Measurements from ENCODE around the gene MEAF6. TPM values are rescaled to one million over a fixed set of nuclear protein-coding genes. Genes with fewer than 3 reads are reported as not detected.

MEAF6 gene
- total and polyA plus RNA-seq, 2 of the 8 experiments (the other 6 are each of a cell fraction or from before 2014, with no cell fraction given), result 23.0 to 38.8 TPM

- Histone ChIP-seq H3K14ac (ENCODE audit: insufficient read length) (no peak overlapping the region), H2BK15ac (ENCODE audit: low read length) (no peak overlapping the region), H2BK120ac (replicated peaks; ENCODE audit: low read depth, low read length) (no peak overlapping the region), H3K4ac (replicated peaks; ENCODE audit: insufficient read length, low read depth, low read length) (no peak overlapping the region), H2BK20ac (ENCODE audit: low read length) (no peak overlapping the region), H3K4me2 (ENCODE audit: insufficient read depth in 1 of 2, low read depth in 2 of 2, low read length in 2 of 2) (no peak overlapping the region), H3K36me3 (ENCODE audit: control insufficient read depth in 2 of 4, insufficient read depth in 4 of 4, low read length in 3 of 4) (peaks cover 0 to 11% (median 3%) of the 10 kb centered on the region in 4 experiments; a peak in 3 of 8 replicates), H3K23me2 (ENCODE audit: low read depth, low read length) (no peaks in the 10 kb centered on the region), H2AFZ (ENCODE audit: low read length) (no peak overlapping the region), H4K5ac (ENCODE audit: insufficient read length, low read depth, low read length) (no peak overlapping the region), H3K79me1 (ENCODE audit: low read depth, low read length) (no peaks in the 10 kb centered on the region), H2BK5ac (ENCODE audit: low read depth, low read length) (no peak overlapping the region), H3K9ac (replicated peaks in 1 of 4; ENCODE audit: extremely low read depth in 1 of 4, low read depth in 3 of 4, low read length in 3 of 4) (no peak overlapping the region), H3K27me3 (replicated peaks in 1 of 4; ENCODE audit: control insufficient read depth in 3 of 4, extremely low read depth in 1 of 4, insufficient read depth in 3 of 4, low read length in 3 of 4) (no peaks in the 10 kb centered on the region), H4K20me1 (replicated peaks in 1 of 2; ENCODE audit: control insufficient read depth in 1 of 2, insufficient read depth in 2 of 2, low read length in 2 of 2) (peaks cover 0 to 2% of the 10 kb centered on the region in 2 experiments), H3K4me1 (replicated peaks in 1 of 4; ENCODE audit: control insufficient read depth in 3 of 4, insufficient read depth in 4 of 4, low read length in 3 of 4) (peaks cover 0 to 5% (median 1%) of the 10 kb centered on the region in 4 experiments; a peak in 3 of 7 replicates), H3K18ac (ENCODE audit: extremely low read depth, low read length) (no peak overlapping the region), H2AK5ac (ENCODE audit: low read depth, low read length) (no peak overlapping the region), H3K23ac (ENCODE audit: insufficient read length) (no peak overlapping the region), H3K79me2 (ENCODE audit: control insufficient read depth in 1 of 2, insufficient read depth in 2 of 2, low read length in 2 of 2) (no peaks in the 10 kb centered on the region), H4K8ac (ENCODE audit: extremely low read depth, insufficient read depth, low read length) (no peak overlapping the region), H3K27ac (ENCODE audit: low read depth, low read length) (no peak overlapping the region), H3K4me3 (ENCODE audit: extremely low read depth in 1 of 4, insufficient read depth in 2 of 4, low read depth in 3 of 4, low read length in 4 of 4) (no peak overlapping the region), H2BK12ac (ENCODE audit: low read depth, low read length) (no peak overlapping the region), H4K91ac (replicated peaks; ENCODE audit: insufficient read length, low read length) (no peak overlapping the region), H3K56ac (replicated peaks; ENCODE audit: insufficient read length, low read depth, low read length) (no peak overlapping the region), H3K9me3 (ENCODE audit: insufficient read depth in 2 of 2, low read depth in 1 of 2, low read length in 1 of 2) (no peaks in the 10 kb centered on the region)
- DNase-seq (ENCODE audit: low read depth in 1 of 2, low spot score in 2 of 2) (no peak), FAIRE-seq (no peak)
- ChIA-PET CTCF (ENCODE audit: partially characterized antibody) (interaction anchor here (0.6 to 21.7 kb wide), 35 partner anchors 8 to 1022 kb away, joined by 3 to 382 read pairs (median 4); partner anchors contain the start of genes MEAF6 and ZC3H12A), POLR2A (ENCODE audit: partially characterized antibody) (interaction anchor here (0.7 to 5.6 kb wide), 6 partner anchors 11 to 37 kb away, joined by 3 to 68 read pairs (median 13); partner anchors contain the start of genes MEAF6 and ZC3H12A)
- WGBS, 2 experiments (ENCODE audit: extremely low coverage in 1 of 2, insufficient coverage in 1 of 2, insufficient read length in 1 of 2, insufficient replicate concordance in 2 of 2, low coverage in 1 of 2, low lambda C conversion rate in 2 of 2, missing lambda C conversion rate in 1 of 2), result 85% methylated on average over 5 of the region's 5 CpGs; no CpG with 5 or more reads in 1 of the 2 experiments
- TF ChIP-seq ATF2 (IDR thresholded peaks at IDR 0.05; ENCODE audit: low read length) (no peak), USF2 (IDR thresholded peaks at IDR 0.05; ENCODE audit: low read length) (no peak), KDM4A (IDR thresholded peaks at IDR 0.05; ENCODE audit: low read depth, low read length, severe bottlenecking) (no peak), JUND (IDR thresholded peaks at IDR 0.05; ENCODE audit: low read length) (no peak), CHD1 (IDR thresholded peaks at IDR 0.05; ENCODE audit: low read depth, low read length) (no peak), RAD21 (IDR thresholded peaks at IDR 0.05 in 1 of 2, conservative IDR thresholded peaks at IDR 0.05 in 1 of 2; ENCODE audit: low read depth in 2 of 2, low read length in 2 of 2) (no peak), SIN3A (conservative IDR thresholded peaks at IDR 0.05 in 1 of 2, IDR thresholded peaks at IDR 0.05 in 1 of 2; ENCODE audit: low read depth in 1 of 2, low read length in 2 of 2) (no peak), CTBP2 (IDR thresholded peaks at IDR 0.05; ENCODE audit: borderline replicate concordance, insufficient read depth, insufficient read length, low read length) (no peak), BRCA1 (IDR thresholded peaks at IDR 0.05; ENCODE audit: low read depth, low read length) (no peak), EZH2 (IDR thresholded peaks at IDR 0.05; ENCODE audit: low read depth, low read length, severe bottlenecking) (no peak)
Measured at GRCh38 chr1:37487619-37487984, 27.0 kb downstream of the MEAF6 start.
